ENCODE results near the gene TNRC6A. TPM values are rescaled to one million over a fixed set of nuclear protein-coding genes. Genes with fewer than 3 reads are reported as not detected.
A peak's percentile ranks its signal among the peaks of the same experiment; 100 is the strongest.

The TNRC6A gene
- total and polyA plus RNA-seq, 9 of the 15 experiments (the other 6 are each of a cell fraction or from before 2014, with no cell fraction given), result 3.4 to 32.1 (median 26.6) TPM

- H3K79me2 ChIP-seq (ENCODE audit: control insufficient read depth, insufficient read depth, low read length), result peaks cover 99% of the 10 kb centered on the region
- H3K4me3 ChIP-seq, result no peak overlapping the region
- no peaks in the 10 kb centered on the region for H3K9me1 ChIP-seq (ENCODE audit: control insufficient read depth, insufficient read depth, low read length)
- ChIA-PET CTCF (ENCODE audit: low intra/inter-chr PET ratio) (no interaction called here), POLR2A (interaction anchor here (0.8 to 1.4 kb wide), 2 partner anchors 9 to 23 kb away, joined by 3 to 5 read pairs; no protein-coding TSS in a partner anchor)
- H3K27ac ChIP-seq (ENCODE audit: extremely low read depth, low read depth, low read length), result no peak overlapping the region
- WGBS (ENCODE audit: insufficient coverage, low coverage, missing lambda C conversion rate), result 75% methylated on average over 3 of the region's 3 CpGs
- TF ChIP-seq SMAD1 (IDR thresholded peaks at IDR 0.05; ENCODE audit: low read depth, low read length, partially characterized antibody) (no peak), SPI1 (IDR thresholded peaks at IDR 0.05; ENCODE audit: borderline replicate concordance, low read depth, low read length) (peak; percentile 25; the same call in 1 of the 2 replicates)
- ATAC-seq, result no peak
- peaks cover 29% of the 10 kb centered on the region; the same call in 2 of the 3 replicates for H3K36me3 ChIP-seq (ENCODE audit: control insufficient read depth, insufficient read depth, low read length)
- no peak overlapping the region for H2AFZ ChIP-seq (ENCODE audit: low read depth, low read length)
- no TSS peak for BruUV-seq (replicated peaks)
- H3K4me1 ChIP-seq (replicated peaks in 1 of 2; ENCODE audit: control insufficient read depth in 2 of 2, insufficient read depth in 2 of 2, low read length in 2 of 2), result peaks cover 7 to 29% of the 10 kb centered on the region in 2 experiments; a peak in 3 of 5 replicates
- in situ Hi-C loops (cut with MboI), result no loop called here
- H3K9me3 ChIP-seq (replicated peaks; ENCODE audit: control insufficient read depth, insufficient read depth, low read depth, low read length), result no peaks in the 10 kb centered on the region
- FAIRE-seq, result no peak
- no peaks in the 10 kb centered on the region for H3K27me3 ChIP-seq (ENCODE audit: control insufficient read depth in 2 of 2, insufficient read depth in 2 of 2, low read length in 2 of 2)
- intact Hi-C loops (cut with micrococcal nuclease), result no loop called here
- no peak for DNase-seq (ENCODE audit: extremely low read depth in 1 of 4, low spot score in 3 of 4)
- H4K20me1 ChIP-seq (replicated peaks; ENCODE audit: control insufficient read depth, insufficient read depth, low read length), result peaks cover 35% of the 10 kb centered on the region
- no peak overlapping the region for H3K9ac ChIP-seq (ENCODE audit: insufficient read depth in 1 of 2, low read depth in 2 of 2, low read length in 2 of 2)
- no peak overlapping the region for H3K4me2 ChIP-seq (ENCODE audit: insufficient read depth, low read length)
These were observed 9.4 kb downstream of the TNRC6A start for GRCh38 chr16:24738895-24739294.

GRCh38 chr16:24741862-24742261, 12.4 kb downstream of the TNRC6A start:
- CTCF ChIA-PET (ENCODE audit: low intra/inter-chr PET ratio), result no interaction called here
- ATAC-seq (no peak), DNase-seq (ENCODE audit: extremely low read depth in 1 of 4, low spot score in 3 of 4) (no peak), FAIRE-seq (no peak)
- H3K27me3 ChIP-seq (ENCODE audit: control insufficient read depth in 2 of 2, insufficient read depth in 2 of 2, low read length in 2 of 2), result no peaks in the 10 kb centered on the region
- H4K20me1 ChIP-seq (replicated peaks; ENCODE audit: control insufficient read depth, insufficient read depth, low read length), result peaks cover 46% of the 10 kb centered on the region
- in situ Hi-C loops (cut with MboI), result no loop called here
- no TSS peak for BruUV-seq (replicated peaks)
- H3K9me3 ChIP-seq (replicated peaks; ENCODE audit: control insufficient read depth, insufficient read depth, low read depth, low read length), result no peaks in the 10 kb centered on the region
- H3K79me2 ChIP-seq (ENCODE audit: control insufficient read depth, insufficient read depth, low read length), result peaks cover 100% of the 10 kb centered on the region
- H3K4me1 ChIP-seq (replicated peaks in 1 of 2; ENCODE audit: control insufficient read depth in 2 of 2, insufficient read depth in 2 of 2, low read length in 2 of 2), result peaks cover 14 to 37% of the 10 kb centered on the region in 2 experiments; a peak in 3 of 5 replicates
- no peak overlapping the region for H3K27ac ChIP-seq (ENCODE audit: extremely low read depth, low read depth, low read length)
- no peak overlapping the region for H3K4me3 ChIP-seq
- TF ChIP-seq CC2D1A (IDR thresholded peaks at IDR 0.05) (no peak), CREB3L1 (IDR thresholded peaks at IDR 0.05; ENCODE audit: borderline replicate concordance, low read depth) (no peak), HINFP (tag; conservative IDR thresholded peaks at IDR 0.05; ENCODE audit: low read depth) (no peak), MCM3 (IDR thresholded peaks at IDR 0.05) (no peak), HES1 (IDR thresholded peaks at IDR 0.05; ENCODE audit: low read depth) (no peak), NCOR1 (IDR thresholded peaks at IDR 0.05) (no peak), RNF2 (IDR thresholded peaks at IDR 0.05) (no peak)
- intact Hi-C loops (cut with micrococcal nuclease), result no loop called here
- H3K4me2 ChIP-seq (ENCODE audit: insufficient read depth, low read length), result no peak overlapping the region
- H2AFZ ChIP-seq (ENCODE audit: low read depth, low read length), result no peak overlapping the region
- no peaks in the 10 kb centered on the region for H3K9me1 ChIP-seq (ENCODE audit: control insufficient read depth, insufficient read depth, low read length)
- POLR2A ChIA-PET, result interaction anchor here (0.5 to 2.2 kb wide), 2 partner anchors 8 to 11 kb away, joined by 3 to 8 read pairs; no protein-coding TSS in a partner anchor
- H3K9ac ChIP-seq (ENCODE audit: insufficient read depth in 1 of 2, low read depth in 2 of 2, low read length in 2 of 2), result no peak overlapping the region
- H3K36me3 ChIP-seq (ENCODE audit: control insufficient read depth, insufficient read depth, low read length), result peaks cover 39% of the 10 kb centered on the region
- 95% methylated on average over 4 of the region's 4 CpGs for WGBS (ENCODE audit: insufficient coverage, low coverage, missing lambda C conversion rate)
